Activated CD8-positive, alpha-beta memory T cell treated with anti-CD3 and anti-CD28 coated beads, Interleukin-2, amount 50 U/mL, for 24 hours (primary cell): ENCODE data around the gene DHX8.

ENCODE experiments used
- DNase-seq: peaks from one replicate; pipeline ENCODE4 v3.0.0-alpha.2; 2020; ENCODE audit errors: extremely low read depth

The DHX8 gene

DNA sequence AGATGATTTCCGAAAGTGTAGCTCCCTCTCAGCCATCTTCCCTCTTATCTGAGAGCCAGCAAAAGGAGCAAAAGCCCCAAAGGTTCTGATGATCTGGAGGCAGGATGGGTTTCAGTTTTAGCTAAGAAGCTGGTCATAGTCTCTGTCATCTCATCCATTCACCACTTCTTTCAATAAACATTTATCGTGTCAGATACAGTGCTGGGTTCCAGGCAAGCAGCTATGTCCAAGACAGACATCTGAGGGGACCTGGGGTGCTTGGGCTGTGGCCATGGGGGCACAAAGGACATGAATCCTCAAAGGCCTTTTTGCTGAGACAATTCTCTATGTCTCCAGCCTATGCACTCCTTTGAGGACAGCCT, 63.4 kb downstream of the DHX8 start:
- DNase-seq: no peak

- no peak for DNase-seq
Measured at GRCh38 chr17:43547659-43548256, 64.0 kb downstream of the DHX8 start.

DNA sequence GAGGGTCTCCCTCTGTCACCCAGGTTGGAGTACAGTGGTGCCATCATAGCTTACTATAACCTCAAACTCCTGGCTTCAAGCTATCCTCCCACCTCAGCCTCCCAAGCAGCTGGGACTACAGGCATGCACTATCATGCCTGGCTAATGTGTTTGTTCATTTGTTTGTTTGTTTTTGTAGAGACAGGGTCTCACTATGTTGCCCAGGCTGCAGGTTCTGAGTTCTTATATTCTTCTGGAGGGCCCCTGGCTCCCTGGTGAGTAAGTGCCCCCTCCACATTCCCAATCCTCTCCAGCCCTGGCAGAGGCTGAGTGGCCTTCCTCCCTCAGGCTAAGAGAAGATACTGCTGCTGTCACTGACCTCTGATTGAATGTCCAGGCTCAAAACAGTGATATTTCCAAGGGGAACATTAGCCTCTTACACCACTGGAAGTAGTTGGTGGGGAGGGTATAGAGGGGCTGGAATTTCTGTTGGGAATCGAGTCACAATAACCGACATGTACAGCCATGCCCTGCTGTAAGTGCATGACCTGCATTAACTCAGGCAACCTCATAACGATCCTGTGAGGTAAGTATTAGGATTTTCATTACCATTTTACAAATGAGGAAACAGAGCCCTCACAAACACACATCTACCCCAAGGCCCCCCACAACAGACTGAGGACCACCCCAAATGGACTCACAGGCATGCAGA, 65.1 kb downstream of the DHX8 start:
- no peak for DNase-seq

DNA sequence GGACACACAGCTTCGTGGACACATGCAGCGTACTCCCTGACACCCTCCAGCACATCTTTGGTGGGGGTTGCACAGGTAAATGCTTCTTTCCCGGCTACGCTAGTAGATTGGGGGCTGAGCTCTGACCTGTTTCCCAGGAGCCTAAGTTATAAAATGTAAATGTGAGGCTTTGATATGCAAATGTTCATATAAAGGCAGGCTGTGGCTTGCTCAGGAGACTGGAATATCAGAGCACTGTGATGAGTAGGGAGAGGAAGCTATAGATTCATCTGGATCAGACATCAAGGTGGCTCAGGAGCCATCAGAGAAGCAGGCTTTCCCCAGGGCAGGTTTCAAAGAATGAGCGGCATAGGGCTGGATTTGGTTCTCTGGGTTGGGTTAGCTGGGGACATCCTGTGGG, 65.7 kb downstream of the DHX8 start:
- DNase-seq: no peak

- DNase-seq: no peak
Measured at GRCh38 chr17:43550754-43551153, 67.0 kb downstream of the DHX8 start.

DNA sequence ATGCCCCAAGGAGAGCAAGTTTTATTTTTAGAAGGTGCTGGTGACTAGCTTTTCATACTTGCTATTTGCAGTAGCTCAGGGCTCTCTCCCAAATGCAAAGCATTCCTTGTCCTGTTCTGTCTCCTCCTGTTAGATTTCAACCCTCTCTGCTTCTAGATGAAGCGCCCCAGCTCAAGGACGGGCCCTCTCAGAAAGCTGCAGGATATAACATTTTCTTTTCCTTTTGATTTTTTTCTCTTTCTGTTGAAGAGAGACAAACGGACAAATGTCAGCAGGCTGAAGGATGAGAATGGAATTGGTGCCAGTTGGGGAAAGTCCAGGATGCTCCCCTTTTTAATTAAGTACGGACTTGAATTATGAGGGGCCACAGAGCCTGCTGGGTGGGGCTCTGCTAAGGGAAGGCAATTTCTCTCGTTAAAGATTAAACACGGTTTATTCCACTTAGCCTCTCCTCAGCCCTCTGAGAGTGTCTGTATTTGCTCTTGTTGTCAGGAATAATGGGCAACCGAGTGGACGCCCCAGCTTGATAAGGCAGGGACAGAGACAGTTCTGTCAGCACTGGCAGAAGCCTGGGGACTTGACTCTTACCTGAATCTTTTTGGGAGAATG, 68.6 kb downstream of the DHX8 start:
- no peak for DNase-seq

GRCh38 chr17:43553573-43553972, 69.8 kb downstream of the DHX8 start:
- no peak for DNase-seq

- DNase-seq: no peak
Measured at GRCh38 chr17:43554857-43555256, 71.1 kb downstream of the DHX8 start.

DNA sequence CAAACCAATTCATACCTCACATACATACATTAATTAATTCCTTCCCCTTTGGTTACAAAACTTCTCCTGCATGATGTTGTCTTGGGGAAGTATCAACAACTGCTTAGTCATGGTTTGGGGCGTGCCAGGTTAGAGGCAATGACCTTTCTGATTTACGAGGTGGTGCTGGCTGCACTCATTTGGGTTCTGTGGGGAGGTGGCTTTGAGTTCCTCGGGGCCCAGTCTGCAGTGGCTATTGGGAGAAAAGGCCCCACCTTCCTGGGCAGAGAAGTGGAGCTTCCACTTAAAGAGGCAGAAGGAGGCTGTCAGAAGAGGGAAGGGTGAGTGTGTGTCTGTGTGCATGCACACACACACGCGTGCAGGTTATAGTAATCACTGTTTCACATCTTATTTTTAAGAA, 72.5 kb downstream of the DHX8 start:
- DNase-seq: no peak

GRCh38 chr17:43558805-43559160, 75.0 kb downstream of the DHX8 start:
- DNase-seq: no peak

DNA sequence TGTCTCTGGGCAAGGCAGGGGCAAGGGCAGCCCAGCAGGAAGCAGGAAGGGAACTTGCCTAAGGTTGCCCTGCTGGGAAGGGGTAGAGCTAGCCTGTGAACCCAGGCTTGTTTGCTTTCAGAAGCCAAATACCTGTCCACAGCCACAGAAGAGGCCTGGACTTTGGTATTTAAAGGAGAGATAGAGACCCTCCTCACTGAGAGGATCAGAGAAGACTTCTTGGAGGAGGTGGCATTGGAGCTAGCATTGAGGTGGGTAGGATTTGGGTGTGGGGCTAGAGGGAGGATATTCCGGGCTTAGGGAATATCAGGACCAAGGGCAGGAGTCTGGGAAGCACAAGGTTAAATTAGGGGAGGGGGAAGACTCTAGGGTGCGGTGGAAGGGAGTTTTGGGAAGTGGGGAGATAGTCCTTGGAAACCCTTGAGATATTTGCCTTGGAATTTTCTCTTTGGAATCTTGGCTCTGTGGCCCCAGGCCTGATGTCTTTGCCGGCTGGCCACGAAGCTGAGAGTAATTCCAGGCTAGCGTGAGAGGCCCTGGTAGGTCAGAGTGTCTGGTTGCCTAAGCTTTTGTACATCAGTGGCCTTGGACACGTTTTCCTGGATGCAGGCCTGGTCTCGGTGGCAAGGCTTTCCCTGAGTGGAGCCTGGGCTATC, 75.5 kb downstream of the DHX8 start:
- DNase-seq: no peak

- DNase-seq: no peak
Measured at GRCh38 chr17:43560461-43561427, 77.0 kb downstream of the DHX8 start.

DNA sequence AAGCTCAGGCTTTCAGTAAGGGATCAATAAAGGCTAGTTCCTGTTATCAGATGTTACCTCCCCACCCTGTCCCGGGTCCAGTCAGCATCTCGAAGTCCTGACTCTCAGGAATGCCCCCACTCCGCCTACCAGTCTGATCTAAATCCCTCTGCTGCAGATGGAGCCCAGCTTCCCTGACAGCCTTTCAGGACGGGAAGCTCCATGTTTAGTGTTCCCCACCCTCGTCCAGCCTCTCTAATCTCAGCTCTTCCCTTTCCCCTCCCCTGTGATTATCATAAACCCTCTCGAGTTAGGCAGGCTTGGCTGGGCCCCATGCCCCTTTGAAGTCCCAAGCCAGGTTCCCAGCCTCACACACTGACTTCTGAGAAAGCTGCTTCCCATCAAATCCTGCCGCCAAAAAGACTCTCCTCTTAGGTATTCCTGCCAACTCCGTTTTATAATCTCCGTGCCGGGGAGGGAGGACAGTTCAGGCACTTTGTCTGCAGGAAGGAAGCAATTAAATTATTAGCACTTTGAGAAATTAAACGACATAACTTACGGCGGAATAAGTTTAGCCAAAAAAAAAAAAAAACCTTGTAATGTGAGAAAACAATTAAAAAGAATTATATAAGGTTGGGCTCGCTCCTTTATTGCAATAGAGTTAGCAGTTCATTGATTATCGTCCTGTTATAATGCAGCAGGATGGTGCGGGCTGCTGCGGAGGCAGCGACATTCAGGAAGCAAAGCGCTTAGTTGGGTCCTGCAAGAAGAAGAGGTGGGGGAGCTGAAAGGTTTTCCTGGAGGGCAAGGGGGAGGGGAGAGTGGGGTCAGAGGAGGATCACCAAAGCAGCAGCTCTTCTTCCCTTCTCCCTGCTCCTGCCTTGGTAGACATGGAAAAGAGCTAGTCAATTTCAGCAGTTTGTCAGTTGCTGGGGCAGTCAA, 79.2 kb downstream of the DHX8 start:
- DNase-seq: no peak

DNA sequence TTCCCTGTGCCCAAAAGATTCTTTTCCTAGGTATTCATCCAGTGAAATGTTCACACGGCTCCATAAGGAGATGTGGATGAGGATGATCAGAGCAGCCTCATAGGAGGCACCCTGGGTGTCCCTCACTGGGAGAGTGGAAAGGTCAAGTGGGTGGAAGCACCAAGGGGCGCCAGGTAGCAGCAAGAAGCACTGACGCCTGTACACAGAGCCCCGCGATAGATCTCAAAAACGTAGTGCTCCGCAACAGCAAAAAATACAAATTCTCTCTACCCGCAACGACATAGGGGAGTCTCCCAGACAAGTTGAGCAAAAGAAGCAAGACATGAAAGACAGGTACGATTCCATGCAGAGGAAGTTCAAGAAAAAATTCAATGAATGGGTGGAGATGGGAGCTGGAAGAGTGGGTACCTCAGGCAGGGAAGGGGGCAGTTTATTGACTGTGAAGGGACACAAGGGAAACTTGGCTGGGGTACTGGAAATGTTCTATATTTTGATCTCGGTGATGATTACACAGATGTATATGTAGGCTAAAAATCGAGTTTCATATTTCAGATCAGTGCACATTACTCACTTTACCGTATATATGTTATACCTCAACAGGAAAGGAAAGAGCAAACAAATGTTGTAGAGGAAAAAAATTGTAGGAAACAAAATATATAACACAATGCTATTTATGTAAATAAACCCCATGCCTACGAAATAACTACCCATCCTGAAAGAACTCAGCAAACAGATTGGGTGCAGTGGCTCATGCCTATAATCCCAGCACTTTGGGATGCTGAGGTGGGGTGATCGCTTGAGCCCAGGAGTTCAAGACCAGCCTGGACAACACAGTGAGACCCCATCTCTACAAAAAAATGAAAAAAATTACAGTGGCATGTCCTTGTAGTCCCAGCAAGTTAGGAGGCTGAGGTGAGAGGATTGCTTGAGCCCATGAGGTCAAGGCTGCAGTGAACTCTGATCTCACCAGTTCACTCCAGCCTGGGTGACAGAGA, 80.1 kb downstream of the DHX8 start:
- no peak for DNase-seq

GRCh38 chr17:43568506-43569082, 84.8 kb downstream of the DHX8 start:
- DNase-seq: no peak

DNA sequence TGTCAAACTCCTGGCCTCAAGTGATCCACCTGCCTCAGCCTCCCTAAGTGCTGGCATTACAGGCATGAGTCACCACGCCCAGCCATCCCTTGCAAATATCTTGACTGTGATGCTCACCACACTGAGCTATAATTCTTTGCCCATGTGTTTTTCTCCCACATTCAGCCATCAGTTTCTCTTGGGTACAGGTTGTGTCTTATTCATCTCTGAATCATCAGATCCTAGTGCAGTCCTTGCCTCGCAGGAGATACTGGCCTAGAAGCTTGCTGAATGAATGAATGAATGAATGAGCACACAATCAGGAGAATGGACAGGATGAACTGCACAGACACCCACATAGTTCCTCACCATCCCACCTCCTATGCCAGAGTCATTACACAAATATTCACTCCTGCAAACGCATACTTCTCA, 86.7 kb downstream of the DHX8 start:
- no peak for DNase-seq

DNA sequence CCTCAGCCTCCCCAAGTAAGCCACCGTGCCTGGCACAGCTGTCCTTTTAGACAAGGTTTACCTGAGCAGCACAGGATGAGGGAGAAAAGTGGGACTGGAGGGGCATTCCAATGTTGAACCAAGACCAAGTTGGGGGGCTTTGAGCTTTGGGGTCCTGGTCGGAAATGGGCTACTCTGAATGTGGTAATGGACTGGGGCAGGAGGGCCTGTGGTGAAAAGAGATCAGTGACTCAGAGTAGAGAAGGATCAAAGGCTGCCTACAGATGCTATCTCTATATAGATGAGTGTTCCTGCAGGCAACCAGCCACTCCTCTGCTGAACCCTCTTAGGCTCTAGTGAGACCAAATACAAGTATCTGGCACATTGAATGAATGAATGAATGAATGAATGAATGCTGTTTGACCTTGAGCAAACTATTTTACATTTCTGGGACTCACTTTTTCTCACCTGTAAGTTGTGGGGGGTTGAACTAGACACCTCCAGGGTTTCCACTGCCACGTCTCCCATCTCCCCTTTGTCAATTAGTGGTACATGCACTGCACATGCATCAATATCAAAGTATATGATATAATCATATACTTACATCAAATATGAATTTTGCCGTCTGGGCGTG, 88.7 kb downstream of the DHX8 start:
- DNase-seq: no peak

GRCh38 chr17:43573579-43574321, 90.0 kb downstream of the DHX8 start:
- DNase-seq: no peak
